HG02678 (cell line): ENCODE results near the gene TJP2.
"Not testable (repeated sequence)": the region's sequence is repeated elsewhere in the genome, so short reads cannot be mapped to it uniquely, and the experiment has no call there.

Experiments
- ATAC-seq: cut with Tn5 transposase; IDR thresholded peaks from one replicate; pipeline ENCODE4 v1.9.1; 2021; ENCODE audit warnings: mild to moderate bottlenecking, moderate library complexity; ENCODE audit not compliant: unreplicated experiment

TJP2 gene

GRCh38 chr9:69157751-69158466, 16.2 kb upstream of the TJP2 start:
- no peak for ATAC-seq

- ATAC-seq, result no peak
Measured at GRCh38 chr9:69158471-69158870, 15.6 kb upstream of the TJP2 start.

GRCh38 chr9:69164573-69164972, 9.5 kb upstream of the TJP2 start:
- ATAC-seq, result not testable (repeated sequence)

GRCh38 chr9:69165581-69165980, 8.5 kb upstream of the TJP2 start:
- ATAC-seq, result no peak

GRCh38 chr9:69168709-69169217, 5.3 kb upstream of the TJP2 start:
- ATAC-seq, result peak; percentile 42

GRCh38 chr9:69170231-69170630, 3.8 kb upstream of the TJP2 start:
- ATAC-seq, result no peak

GRCh38 chr9:69171049-69171448, 3.0 kb upstream of the TJP2 start:
- no peak for ATAC-seq

GRCh38 chr9:69171517-69171916, 2.6 kb upstream of the TJP2 start:
- ATAC-seq, result no peak

GRCh38 chr9:69172895-69173294, 1.2 kb upstream of the TJP2 start:
- no peak for ATAC-seq

- ATAC-seq, result peak; percentile 7
Measured at GRCh38 chr9:69173497-69173890, 583 bp upstream of the TJP2 start.

GRCh38 chr9:69174616-69175463, 763 bp downstream of the TJP2 start:
- peak; percentile 47 for ATAC-seq

GRCh38 chr9:69175486-69175885, 1.4 kb downstream of the TJP2 start:
- peak; percentile 17 for ATAC-seq

- ATAC-seq, result no peak
Measured at GRCh38 chr9:69176471-69177171, 2.5 kb downstream of the TJP2 start.

GRCh38 chr9:69178583-69179011, 4.5 kb downstream of the TJP2 start:
- ATAC-seq, result no peak

- no peak for ATAC-seq
Measured at GRCh38 chr9:69179037-69179436, 5.0 kb downstream of the TJP2 start.

GRCh38 chr9:69180200-69180599, 6.1 kb downstream of the TJP2 start:
- ATAC-seq, result no peak

GRCh38 chr9:69180670-69181069, 6.6 kb downstream of the TJP2 start:
- peak; percentile 49 for ATAC-seq

- ATAC-seq, result no peak
Measured at GRCh38 chr9:69181908-69182353, 7.9 kb downstream of the TJP2 start.

- no peak for ATAC-seq
Measured at GRCh38 chr9:69184266-69184665, 10.2 kb downstream of the TJP2 start.

GRCh38 chr9:69186841-69187611, 12.9 kb downstream of the TJP2 start:
- no peak for ATAC-seq
